NAMALWA (cell line): Measurements from ENCODE around the gene CTAG1B.
"Not testable (repeated sequence)": the region's sequence is repeated elsewhere in the genome, so short reads cannot be mapped to it uniquely, and the experiment has no call there.

Experiments
- DNase-seq: peaks from one replicate; pipeline ENCODE4 v3.0.0-alpha.2; 2015; ENCODE audit warnings: low spot score

The CTAG1B gene

DNA sequence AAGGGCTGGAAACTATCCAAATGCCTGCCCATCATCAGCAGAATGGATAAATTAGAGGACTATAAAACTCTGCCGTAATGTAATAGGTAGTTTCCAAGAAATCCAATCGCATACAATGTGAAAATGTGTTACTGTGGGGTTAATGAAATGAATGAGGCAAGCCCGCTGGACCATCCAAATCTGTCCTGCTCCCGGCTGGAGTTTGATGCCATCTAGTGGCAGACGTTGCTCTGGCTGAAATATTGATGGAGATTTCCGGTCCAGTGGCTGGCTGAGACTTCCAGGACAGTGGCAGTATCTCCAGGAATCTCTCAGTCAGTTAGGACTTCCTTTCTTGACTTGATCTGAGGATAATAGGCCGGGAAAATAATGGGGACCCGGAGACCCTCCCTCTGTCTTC, 36.1 kb downstream of the CTAG1B start:
- not testable (repeated sequence) for DNase-seq

GRCh38 chrX:154575076-154575475, 44.0 kb downstream of the CTAG1B start:
- DNase-seq = not testable (repeated sequence)

GRCh38 chrX:154573061-154573460, 46.0 kb downstream of the CTAG1B start:
- not testable (repeated sequence) for DNase-seq

- DNase-seq = not testable (repeated sequence)
These were observed 48.7 kb downstream of the CTAG1B start for GRCh38 chrX:154570361-154570760.
